ENCODE results near the gene ADCY4. TPM values are rescaled to one million over a fixed set of nuclear protein-coding genes. Genes with fewer than 3 reads are reported as not detected.
A peak's percentile ranks its signal among the peaks of the same experiment; 100 is the strongest.

Gene ADCY4
- total and polyA plus RNA-seq, 2 of the 13 experiments (the other 11 are each of a cell fraction or from before 2014, with no cell fraction given): 0.03 TPM; not detected in 1

DNA sequence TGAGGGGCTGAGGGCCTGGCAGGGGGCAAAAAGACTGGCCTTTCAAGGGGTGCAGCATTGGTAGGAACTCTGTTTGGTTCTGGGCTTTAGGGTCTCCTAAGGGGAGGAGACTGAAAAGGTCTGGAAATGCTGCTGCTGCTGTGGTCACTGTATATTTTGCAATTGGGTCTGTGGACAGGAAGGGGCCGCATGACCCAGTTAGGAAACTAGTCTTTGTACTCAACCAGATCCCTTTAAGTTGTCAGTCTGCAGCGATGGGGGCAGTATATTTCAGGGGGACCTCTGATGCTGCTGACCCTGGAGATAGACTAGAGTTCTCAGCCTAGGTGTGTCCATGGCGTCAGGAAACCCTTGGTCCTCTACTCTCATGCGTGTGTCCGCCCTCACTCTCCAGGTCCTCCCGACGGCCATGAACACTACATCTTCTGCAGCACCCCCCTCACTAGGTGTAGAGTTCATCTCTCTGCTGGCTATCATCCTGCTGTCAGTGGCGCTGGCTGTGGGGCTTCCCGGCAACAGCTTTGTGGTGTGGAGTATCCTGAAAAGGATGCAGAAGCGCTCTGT lies 19.5 kb downstream of the ADCY4 start (continued):
- TF ChIP-seq ZNF432 (CRISPR knock-in tag; IDR thresholded peaks at IDR 0.05; ENCODE audit: borderline replicate concordance): no peak
- no peak for TF ChIP-seq DMAP1 (CRISPR knock-in tag; IDR thresholded peaks at IDR 0.05)
- TF ChIP-seq ZBTB39 (CRISPR knock-in tag; IDR thresholded peaks at IDR 0.05): no peak
- TF ChIP-seq SALL2 (CRISPR knock-in tag; IDR thresholded peaks at IDR 0.05): 0 out of 2 replicates have a peak, but pooled peaks have one; percentile 48
- TF ChIP-seq ZNF160 (CRISPR knock-in tag; IDR thresholded peaks at IDR 0.05): 0 out of 2 replicates have a peak, but pooled peaks have one; percentile 9
- peak; percentile 62 for TF ChIP-seq YY1 (IDR thresholded peaks at IDR 0.05; ENCODE audit: insufficient read depth, insufficient replicate concordance, low read depth, low read length)
- TF ChIP-seq HOXA3 (CRISPR knock-in tag; IDR thresholded peaks at IDR 0.05): peak; percentile 8; the same call in 1 of the 2 replicates
- no peak for TF ChIP-seq MTA1 (CRISPR knock-in tag; IDR thresholded peaks at IDR 0.05; ENCODE audit: borderline replicate concordance)
- 0 out of 2 replicates have a peak, but pooled peaks have one; percentile 71 for TF ChIP-seq ZNF329 (CRISPR knock-in tag; IDR thresholded peaks at IDR 0.05; ENCODE audit: low read depth)
- TF ChIP-seq HMG20B (CRISPR knock-in tag; conservative IDR thresholded peaks at IDR 0.05): peak; percentile 40; the same call in 1 of the 2 replicates
- 0 out of 2 replicates have a peak, but pooled peaks have one; percentile 55 for TF ChIP-seq ZNF138 (CRISPR knock-in tag; IDR thresholded peaks at IDR 0.05; ENCODE audit: low read depth)
- TF ChIP-seq KDM3A (CRISPR knock-in tag; IDR thresholded peaks at IDR 0.05; ENCODE audit: low read depth): 0 out of 2 replicates have a peak, but pooled peaks have one; percentile 38
- TF ChIP-seq ZBED4 (CRISPR knock-in tag; IDR thresholded peaks at IDR 0.05; ENCODE audit: borderline replicate concordance): peak; percentile 95
- TF ChIP-seq AKAP8 (CRISPR knock-in tag; IDR thresholded peaks at IDR 0.05): 0 out of 2 replicates have a peak, but pooled peaks have one; percentile 15
- 0 out of 2 replicates have a peak, but pooled peaks have one; percentile 31 for TF ChIP-seq ZNF44 (CRISPR knock-in tag; IDR thresholded peaks at IDR 0.05)
- TF ChIP-seq PAWR (CRISPR knock-in tag; IDR thresholded peaks at IDR 0.05; ENCODE audit: borderline replicate concordance): 0 out of 2 replicates have a peak, but pooled peaks have one; percentile 3
- 0 out of 2 replicates have a peak, but pooled peaks have one; percentile 18 for TF ChIP-seq SPEN (CRISPR knock-in tag; IDR thresholded peaks at IDR 0.05; ENCODE audit: low read depth)
- TF ChIP-seq NFKBIZ (CRISPR knock-in tag; IDR thresholded peaks at IDR 0.05): peak; percentile 9; the same call in 1 of the 2 replicates
- no peak for TF ChIP-seq NR2F6 (IDR thresholded peaks at IDR 0.05)
- TF ChIP-seq NR2F6 (CRISPR knock-in tag; IDR thresholded peaks at IDR 0.05): 0 out of 2 replicates have a peak, but pooled peaks have one; percentile 19
- TF ChIP-seq PAXIP1 (CRISPR knock-in tag; conservative IDR thresholded peaks at IDR 0.05): peak; percentile 69

Data from HepG2 (cell line).